A549 (cell line): ENCODE results near the gene PTPRD. TPM values are rescaled to one million over a fixed set of nuclear protein-coding genes. Genes with fewer than 3 reads are reported as not detected.

Experiments used
- ATAC-seq, 2 experiments: fragments of 200-7000 bp in 1 of 2; fragments of >200 bp in 1 of 2; cut with Nextera tagmentation in 1 of 2; cut with Tn5 transposase in 1 of 2; 3 replicates each; pipeline versions ENCODE4 v1.8.0 to v1.9.1; 2018 to 2020; ENCODE audit warnings: mild to moderate bottlenecking in 1 of 2, moderate library complexity in 1 of 2
- CTCF ChIA-PET: fragments of 300-600 bp; sonication (Branson Sonifier 250); formaldehyde crosslinking; extraction: SDS; loops from one replicate; lab custom pipeline; 2021; ENCODE audit warnings: antibody characterized with exemption, inconsistent platforms; lab: Yijun Ruan, JAX
- POLR2A ChIA-PET: fragments of 350-600 bp; formaldehyde crosslinking; extraction: SDS; loops from one replicate; lab custom pipeline; 2021; ENCODE audit warnings: antibody characterized with exemption, inconsistent platforms; lab: Yijun Ruan, JAX
- DNase-seq, 2 experiments: peaks; one replicate each; pipeline versions ENCODE4 v3.0.0 to v3.0.0-alpha.2; 2011 to 2016; ENCODE audit warnings: low read depth in 1 of 2, low spot score in 1 of 2
- FAIRE-seq: peaks from 2 replicates; lab custom pipeline; 2011; peaks lifted over from hg19 to GRCh38; lab: Jason Lieb, UNC
- H3K27ac ChIP-seq, 2 experiments: fragments of >200 bp; sonication (Bioruptor Twin); formaldehyde crosslinking; 3 replicates each; pipeline ENCODE4 v1.5.1; 2016 to 2017
- H3K4me1 ChIP-seq: fragments of >200 bp; sonication (Bioruptor Twin); formaldehyde crosslinking; 3 replicates; pipeline ENCODE4 v1.6.1; 2016
- H3K4me2 ChIP-seq: fragments of >200 bp; sonication (Bioruptor Twin); formaldehyde crosslinking; 3 replicates; pipeline ENCODE4 v1.6.1; 2016
- H3K4me3 ChIP-seq: fragments of >200 bp; sonication (Bioruptor Twin); formaldehyde crosslinking; 3 replicates; pipeline ENCODE4 v1.5.1; 2016
- H3K9me3 ChIP-seq: fragments of >200 bp; sonication (Bioruptor Twin); formaldehyde crosslinking; 3 replicates; pipeline ENCODE4 v1.6.1; 2016
- CBX2 ChIP-seq: fragments of 200-600 bp; sonication (generic); IDR thresholded peaks from 2 replicates; pipeline ENCODE4 v1.6.1; 2016; ENCODE audit warnings: low read depth, mild to moderate bottlenecking, borderline replicate concordance
- CBX8 ChIP-seq: fragments of 200-600 bp; sonication (generic); IDR thresholded peaks from 2 replicates; pipeline ENCODE4 v1.6.1; 2016
- EHMT2 ChIP-seq: fragments of 200-600 bp; sonication (generic); IDR thresholded peaks from 2 replicates; pipeline ENCODE4 v1.6.1; 2016; ENCODE audit warnings: antibody characterized with exemption, low read depth, mild to moderate bottlenecking, moderate library complexity
- FOSB ChIP-seq: fragments of 250-450 bp; sonication (Bioruptor Pico); IDR thresholded peaks from 2 replicates; pipeline ENCODE4 v1.5.0; 2020; ENCODE audit warnings: mild to moderate bottlenecking, moderate library complexity
- HDAC2 ChIP-seq: fragments of 200-600 bp; sonication (generic); IDR thresholded peaks from 2 replicates; pipeline ENCODE4 v1.6.1; 2016
- HMGXB4 ChIP-seq: fragments of 250-450 bp; sonication (Bioruptor Pico); IDR thresholded peaks from 2 replicates; pipeline ENCODE4 v1.5.0; 2021; ENCODE audit warnings: mild to moderate bottlenecking, moderate library complexity, borderline replicate concordance
- HOXB13 ChIP-seq: fragments of 250-450 bp; sonication (Bioruptor Pico); IDR thresholded peaks from 2 replicates; pipeline ENCODE4 v1.5.0; 2020; ENCODE audit warnings: low read depth, mild to moderate bottlenecking, moderate library complexity
- HOXB5 ChIP-seq: fragments of 250-450 bp; sonication (Bioruptor Pico); IDR thresholded peaks from 2 replicates; pipeline ENCODE4 v1.5.0; 2020; ENCODE audit warnings: mild to moderate bottlenecking, moderate library complexity
- JUNB ChIP-seq: fragments of >200 bp; sonication (Bioruptor Twin); formaldehyde crosslinking; IDR thresholded peaks from 2 replicates; pipeline ENCODE4 v1.6.1; 2016
- KDM5A ChIP-seq: fragments of 200-600 bp; sonication (generic); IDR thresholded peaks from 2 replicates; pipeline ENCODE4 v1.6.1; 2016; ENCODE audit warnings: antibody characterized with exemption, mild to moderate bottlenecking
- MAZ ChIP-seq: fragments of 150-350 bp; IDR thresholded peaks from 2 replicates; pipeline ENCODE4 v1.6.1; 2014; ENCODE audit warnings: antibody characterized with exemption, low read depth, low read length, borderline replicate concordance
- NFE2L2 ChIP-seq: fragments of 150-350 bp; conservative IDR thresholded peaks from 2 replicates; pipeline ENCODE4 v1.6.1; 2014; ENCODE audit warnings: low read length
- PHF8 ChIP-seq: fragments of 200-600 bp; sonication (generic); IDR thresholded peaks from 2 replicates; pipeline ENCODE4 v1.6.1; 2016; ENCODE audit warnings: low read depth, mild to moderate bottlenecking, antibody characterized with exemption, moderate library complexity, borderline replicate concordance
- POLR2A ChIP-seq: IDR thresholded peaks from 2 replicates; pipeline ENCODE4 v1.6.1; 2012; ENCODE audit warnings: mild to moderate bottlenecking, low read length
- POLR2AphosphoS2 ChIP-seq: conservative IDR thresholded peaks from 2 replicates; pipeline ENCODE4 v1.6.1; 2012; ENCODE audit warnings: low read length, improper control_type of control experiment, inconsistent platforms
- RARB ChIP-seq: fragments of 250-450 bp; sonication (Bioruptor Pico); IDR thresholded peaks from 2 replicates; pipeline ENCODE4 v1.8.0; 2021; ENCODE audit warnings: mild to moderate bottlenecking, moderate library complexity
- RCOR1 ChIP-seq: fragments of 150-350 bp; IDR thresholded peaks from 2 replicates; pipeline ENCODE4 v1.6.1; 2014; ENCODE audit warnings: antibody characterized with exemption, low read length, low read depth
- REST ChIP-seq: fragments of 200-600 bp; sonication (generic); IDR thresholded peaks from 2 replicates; pipeline ENCODE4 v1.6.1; 2016; ENCODE audit warnings: antibody characterized with exemption, mild to moderate bottlenecking, moderate library complexity
- SMC3 ChIP-seq: fragments of >200 bp; sonication (Bioruptor Twin); formaldehyde crosslinking; IDR thresholded peaks from 3 replicates; pipeline ENCODE4 v1.6.1; 2018; ENCODE audit warnings: inconsistent platforms
- SREBF2 ChIP-seq: fragments of 450-650 bp; IDR thresholded peaks from 2 replicates; pipeline ENCODE4 v1.6.1; 2014; ENCODE audit warnings: mild to moderate bottlenecking, moderate library complexity
- TFCP2L1 ChIP-seq: fragments of 250-450 bp; sonication (Bioruptor Pico); IDR thresholded peaks from 2 replicates; pipeline ENCODE4 v1.5.0; 2021; ENCODE audit warnings: mild to moderate bottlenecking
- TP53 ChIP-seq: fragments of 250-450 bp; sonication (Bioruptor Pico); IDR thresholded peaks from 2 replicates; pipeline ENCODE4 v1.5.0; 2021; ENCODE audit warnings: mild to moderate bottlenecking, moderate library complexity
- USF2 ChIP-seq: fragments of 450-650 bp; IDR thresholded peaks from 2 replicates; pipeline ENCODE4 v1.6.1; 2014; ENCODE audit warnings: antibody characterized with exemption
- ZC3H11A ChIP-seq: fragments of 450-650 bp; IDR thresholded peaks from 2 replicates; pipeline ENCODE4 v1.6.1; 2014; ENCODE audit warnings: antibody characterized with exemption, mild to moderate bottlenecking
- ZFP36 ChIP-seq: fragments of 450-650 bp; IDR thresholded peaks from 2 replicates; pipeline ENCODE4 v1.6.1; 2014; ENCODE audit warnings: borderline replicate concordance; ENCODE audit not compliant: partially characterized antibody
- ZNF302 ChIP-seq: fragments of 250-450 bp; sonication (Bioruptor Pico); IDR thresholded peaks from 2 replicates; pipeline ENCODE4 v1.9.0; 2021; ENCODE audit warnings: inconsistent platforms, mild to moderate bottlenecking, moderate library complexity
- ZSCAN20 ChIP-seq: fragments of 250-450 bp; sonication (Bioruptor Pico); IDR thresholded peaks from 2 replicates; pipeline ENCODE4 v1.8.0; 2022; ENCODE audit warnings: mild to moderate bottlenecking, moderate library complexity
- WGBS: methylation state at CpG from one replicate; pipeline ENCODE4 v1.1.6; 2017; ENCODE audit errors: missing lambda C conversion rate; 5-methylcytosine and 5-hydroxymethylcytosine counted together
- polyA plus RNA-seq, 4 experiments: library from polyadenylated mRNA; depleted of rRNA in 3 of 4; stranded (reverse); fragments of >200 nt; fragmentation: RNase III in 1 of 4; extraction: RNeasy Plus Mini Kit Qiagen cat#74134 plus additional on column Dnase treatment in 1 of 4; gene quantifications; 2 replicates in 3 of 4; 3 replicates in 1 of 4; pipeline ENCODE4 v1.2.3, GENCODE V29; 2011 to 2017
- TF ChIP-seq, protein P1 (sequence below): fragments of >200 bp; sonication (Bioruptor Twin); formaldehyde crosslinking; IDR thresholded peaks from 3 replicates; pipeline ENCODE4 v1.6.1; 2016
- TF ChIP-seq, protein P2 (sequence below): IDR thresholded peaks from 2 replicates; pipeline ENCODE4 v1.6.1; 2012; ENCODE audit warnings: low read depth, borderline replicate concordance

The PTPRD gene
- polyA plus RNA-seq, 2 of the 4 experiments (the other 2 are of a cell fraction) = 0.39 to 1.3 TPM

GRCh38 chr9:10079284-10079964 is 533.4 kb downstream of the PTPRD start:
- ChIA-PET POLR2A (interaction anchor here (0.6 kb wide), 1 partner anchor 1904 kb away, joined by 4 read pairs; no protein-coding TSS in a partner anchor), CTCF (no interaction called here)
- no peak for DNase-seq
- Histone ChIP-seq H3K27ac (no peak overlapping the region), H3K4me2 (no peak overlapping the region), H3K9me3 (no peaks in the 10 kb centered on the region), H3K4me1 (no peaks in the 10 kb centered on the region), H3K4me3 (no peak overlapping the region)
- no peak for ATAC-seq
- WGBS = under 1% methylated on average over 7 of the region's 7 CpGs
- TF ChIP-seq KDM5A (no peak), RARB (CRISPR knock-in tag) (no peak), USF2 (no peak), ZC3H11A (no peak), TFCP2L1 (CRISPR knock-in tag) (no peak), JUNB (no peak), HOXB5 (CRISPR knock-in tag) (no peak), TP53 (CRISPR knock-in tag) (no peak), FOSB (CRISPR knock-in tag) (no peak), ZSCAN20 (CRISPR knock-in tag) (no peak), HOXB13 (CRISPR knock-in tag) (no peak), SMC3 (no peak), PHF8 (no peak), HDAC2 (no peak)
- TF ChIP-seq, protein P1, sequence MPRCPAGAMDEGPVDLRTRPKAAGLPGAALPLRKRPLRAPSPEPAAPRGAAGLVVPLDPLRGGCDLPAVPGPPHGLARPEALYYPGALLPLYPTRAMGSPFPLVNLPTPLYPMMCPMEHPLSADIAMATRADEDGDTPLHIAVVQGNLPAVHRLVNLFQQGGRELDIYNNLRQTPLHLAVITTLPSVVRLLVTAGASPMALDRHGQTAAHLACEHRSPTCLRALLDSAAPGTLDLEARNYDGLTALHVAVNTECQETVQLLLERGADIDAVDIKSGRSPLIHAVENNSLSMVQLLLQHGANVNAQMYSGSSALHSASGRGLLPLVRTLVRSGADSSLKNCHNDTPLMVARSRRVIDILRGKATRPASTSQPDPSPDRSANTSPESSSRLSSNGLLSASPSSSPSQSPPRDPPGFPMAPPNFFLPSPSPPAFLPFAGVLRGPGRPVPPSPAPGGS = no peak
- FAIRE-seq = no peak

DNA sequence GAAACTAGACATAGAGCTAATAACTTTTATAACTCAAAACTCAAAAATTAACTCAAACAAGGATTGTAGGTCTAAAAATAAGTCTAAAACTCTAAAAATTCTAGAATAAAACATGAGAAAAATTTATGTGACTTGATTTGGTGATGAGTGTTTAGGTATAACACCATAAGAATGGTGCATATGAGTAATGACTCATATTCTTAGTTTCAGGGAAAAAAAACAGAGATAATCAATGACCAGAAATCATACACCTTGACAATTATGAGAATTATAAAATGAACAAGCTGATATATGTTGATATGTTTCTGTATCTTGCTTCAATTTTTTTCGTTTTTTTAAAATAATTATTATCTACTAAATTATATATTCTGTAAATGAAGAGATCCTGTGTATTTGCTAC is 541.2 kb downstream of the PTPRD start:
- H3K4me3 ChIP-seq = no peak overlapping the region
- H3K27ac ChIP-seq = no peak overlapping the region
- no peak overlapping the region for H3K4me2 ChIP-seq
- DNase-seq = no peak
- no peak for FAIRE-seq
- ATAC-seq = no peak
- no peaks in the 10 kb centered on the region for H3K4me1 ChIP-seq
- ChIA-PET CTCF (no interaction called here), POLR2A (no interaction called here)
- no peaks in the 10 kb centered on the region; the same call in 2 of the 3 replicates for H3K9me3 ChIP-seq
- WGBS = 2% methylated on average over 1 of the region's 1 CpG
- no peak for TF ChIP-seq NFE2L2
- TF ChIP-seq EHMT2 = no peak
- TF ChIP-seq RCOR1 = no peak
- TF ChIP-seq HOXB13 (CRISPR knock-in tag) = no peak
- no peak for TF ChIP-seq ZNF302
- no peak for TF ChIP-seq HOXB5 (CRISPR knock-in tag)
- no peak for TF ChIP-seq ZC3H11A
- no peak for TF ChIP-seq POLR2A
- TF ChIP-seq SREBF2 = no peak
- TF ChIP-seq REST = no peak
- TF ChIP-seq HMGXB4 (CRISPR knock-in tag) = no peak
- no peak for TF ChIP-seq KDM5A
- TF ChIP-seq, protein P2, sequence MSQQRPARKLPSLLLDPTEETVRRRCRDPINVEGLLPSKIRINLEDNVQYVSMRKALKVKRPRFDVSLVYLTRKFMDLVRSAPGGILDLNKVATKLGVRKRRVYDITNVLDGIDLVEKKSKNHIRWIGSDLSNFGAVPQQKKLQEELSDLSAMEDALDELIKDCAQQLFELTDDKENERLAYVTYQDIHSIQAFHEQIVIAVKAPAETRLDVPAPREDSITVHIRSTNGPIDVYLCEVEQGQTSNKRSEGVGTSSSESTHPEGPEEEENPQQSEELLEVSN = no peak
- no peak for TF ChIP-seq POLR2AphosphoS2
- no peak for TF ChIP-seq CBX8
- TF ChIP-seq CBX2 = no peak
- no peak for TF ChIP-seq MAZ
- no peak for TF ChIP-seq ZFP36
- TF ChIP-seq, protein P1 = no peak
